ENCODE results near the gene MICU1.

DNA sequence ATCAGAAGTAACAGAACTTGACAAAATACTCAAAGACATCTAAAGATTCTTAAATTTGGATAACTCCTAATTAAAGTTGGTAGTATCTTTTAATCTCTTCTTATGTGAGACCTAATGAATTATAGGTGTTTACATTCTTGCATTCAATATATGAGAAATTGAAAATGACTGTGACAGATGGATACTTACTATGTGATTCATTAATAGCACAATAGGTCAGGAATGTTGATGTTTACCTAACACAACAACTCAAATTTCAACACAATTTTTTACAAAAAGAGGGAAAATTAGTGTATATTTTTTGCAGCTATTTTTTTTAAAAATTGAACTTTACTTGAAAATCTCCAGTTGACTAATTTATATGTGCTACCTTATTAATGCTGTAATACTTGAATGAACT lies 34.3 kb upstream of the MICU1 start:
- no peak for TF ChIP-seq GATA2 (IDR thresholded peaks at IDR 0.05; ENCODE audit: low read depth, low read length)
- no peak for TF ChIP-seq GATA3 (IDR thresholded peaks at IDR 0.05; ENCODE audit: low read depth, low read length)

Measured in SH-SY5Y (cell line).